ENCODE measurements around the gene CA11. TPM values are rescaled to one million over a fixed set of nuclear protein-coding genes. Genes with fewer than 3 reads are reported as not detected.

CA11 gene
- total RNA-seq, 1 donor from 2014 or later = 12.5 TPM

DNA sequence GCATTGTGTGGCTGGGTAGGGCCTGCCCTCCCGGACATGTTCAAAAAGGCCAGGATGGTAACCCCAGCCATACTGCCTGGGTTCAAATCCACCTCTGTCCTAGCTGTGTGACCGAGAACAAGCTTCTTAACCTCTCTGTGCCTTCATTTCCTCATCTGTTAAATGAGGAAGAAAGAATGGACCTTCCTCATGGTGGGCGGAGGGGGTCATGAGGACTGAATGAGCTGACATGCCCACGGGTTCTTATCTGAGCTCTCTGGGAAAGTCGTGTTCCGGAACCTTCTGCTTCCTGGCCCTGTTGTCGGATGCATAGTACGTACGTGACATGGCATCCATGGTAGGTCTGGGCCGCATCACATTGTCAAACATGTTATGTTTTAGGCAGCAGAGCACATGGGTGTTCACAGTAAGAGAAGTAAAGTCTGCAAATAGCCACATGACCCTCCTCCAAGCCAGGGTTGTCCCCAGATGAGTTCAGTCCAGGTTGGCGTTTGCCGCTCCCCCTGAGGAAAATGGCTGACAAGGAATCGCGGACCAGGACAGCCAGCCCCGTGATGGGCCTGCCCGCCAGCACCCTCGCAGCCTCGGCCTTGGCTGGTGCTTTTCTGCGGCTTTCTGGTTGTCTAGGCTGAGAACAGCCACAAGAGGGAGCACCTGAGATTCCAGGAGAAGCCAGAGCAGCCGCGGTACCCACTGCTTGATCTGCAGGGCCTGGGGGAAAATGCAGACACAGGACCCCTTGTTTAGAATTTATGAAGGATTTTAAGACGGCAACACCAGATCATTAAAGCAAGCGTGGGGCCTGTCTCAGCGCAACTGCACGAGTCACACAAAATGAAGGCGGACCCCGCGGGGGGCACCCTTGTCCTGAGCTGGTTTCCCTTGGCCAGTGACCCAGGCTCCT, 29.2 kb upstream of the CA11 start:
- H3K36me3 Mint-ChIP-seq (ENCODE audit: low read depth) = no peaks in the 10 kb centered on the region
- H3K4me3 Mint-ChIP-seq = no peak overlapping the region
- peaks cover 7% of the 10 kb centered on the region for H3K4me1 Mint-ChIP-seq
- no peaks in the 10 kb centered on the region for H3K9me3 Mint-ChIP-seq
- H3K27me3 Mint-ChIP-seq = no peaks in the 10 kb centered on the region
- DNase-seq = peak; percentile 93
- intact Hi-C loops (cut with micrococcal nuclease) = loop anchor here (1.0 to 2.0 kb wide), 2 partner anchors 29 to 64 kb away; partner anchors contain the start of gene CA11
- H3K27ac Mint-ChIP-seq = no peak overlapping the region

DNA sequence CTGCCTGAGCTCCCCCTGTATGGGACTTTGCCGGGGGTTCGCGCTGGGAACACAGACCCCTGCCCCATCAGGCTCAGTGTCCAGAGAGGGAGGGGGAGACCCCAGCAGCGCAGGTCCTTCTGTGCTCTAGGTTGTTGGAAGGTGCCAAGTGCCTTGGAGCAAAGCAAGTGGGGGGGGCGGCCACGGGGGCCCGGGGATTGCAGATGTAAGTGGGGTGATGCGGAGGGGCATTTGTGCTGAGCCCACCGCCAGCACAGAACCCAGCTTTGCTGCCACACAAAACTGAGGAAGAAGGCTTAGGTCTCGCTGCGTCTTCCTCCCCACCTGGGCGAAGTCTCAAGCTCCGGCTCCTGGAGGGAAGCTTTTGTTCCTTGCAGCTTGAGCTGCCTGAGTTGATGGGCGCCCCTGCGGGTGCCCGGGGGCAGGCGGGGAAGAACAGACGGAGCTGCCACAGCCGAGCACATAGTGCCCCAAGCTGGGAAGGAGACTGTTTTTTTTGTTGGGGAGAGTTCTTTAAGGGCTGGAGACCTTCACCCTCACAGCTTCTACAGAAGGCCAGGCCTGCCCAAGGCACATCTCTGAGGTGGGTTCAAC, 28.3 kb upstream of the CA11 start:
- Mint-ChIP-seq H3K4me1 (peaks cover 7% of the 10 kb centered on the region), H3K4me3 (no peak overlapping the region), H3K36me3 (ENCODE audit: low read depth) (no peaks in the 10 kb centered on the region)

DNA sequence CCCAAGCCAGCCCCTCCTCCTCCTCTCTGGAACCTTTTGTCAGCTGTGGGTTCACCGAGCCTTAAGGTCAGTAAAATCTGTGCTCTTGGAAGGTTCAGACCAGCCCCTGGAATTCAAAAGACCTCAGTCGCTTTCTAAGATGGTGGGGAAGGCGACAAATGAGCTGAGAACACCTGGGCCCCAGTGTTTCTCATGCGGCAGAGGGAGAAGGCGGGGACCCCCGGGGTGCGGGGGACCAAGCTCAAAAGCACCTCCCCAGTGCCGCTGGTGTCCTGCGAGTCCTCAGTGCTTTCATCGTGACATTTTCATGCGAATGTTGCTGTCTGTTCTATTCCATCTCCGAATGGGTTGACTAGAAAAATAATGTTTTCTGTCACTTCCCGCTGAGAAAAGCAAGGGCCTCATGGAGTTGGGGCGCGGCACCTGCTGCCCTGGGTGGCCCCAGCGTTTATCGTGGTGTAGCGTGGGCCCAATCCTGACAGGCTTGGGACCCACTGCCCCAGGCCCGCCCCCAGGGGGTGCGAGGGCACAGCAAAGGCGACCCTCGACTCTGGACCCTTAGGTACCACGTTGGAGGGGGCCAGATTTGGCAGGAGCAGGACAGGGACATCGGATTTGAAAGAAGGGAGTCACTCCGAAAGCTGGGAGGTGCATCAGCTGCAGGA, 27.6 kb upstream of the CA11 start:
- Mint-ChIP-seq H3K4me3 (no peak overlapping the region), H3K9me3 (peaks cover 10% of the 10 kb centered on the region), H3K36me3 (ENCODE audit: low read depth) (no peaks in the 10 kb centered on the region), H3K4me1 (peaks cover 7% of the 10 kb centered on the region), H3K27ac (no peak overlapping the region), H3K27me3 (no peaks in the 10 kb centered on the region)
- intact Hi-C loops (cut with micrococcal nuclease) = loop anchor here (2.0 kb wide), 1 partner anchor 65 kb away; no protein-coding TSS in a partner anchor
- DNase-seq = no peak

More for the DNA sequence above, 28.3 kb upstream of the CA11 start:
- Mint-ChIP-seq H3K27me3 (no peaks in the 10 kb centered on the region), H3K27ac (no peak overlapping the region), H3K9me3 (peaks cover 6% of the 10 kb centered on the region)
- intact Hi-C loops (cut with micrococcal nuclease) = loop anchor here (2.0 kb wide), 1 partner anchor 64 kb away; no protein-coding TSS in a partner anchor
- DNase-seq = no peak

DNA sequence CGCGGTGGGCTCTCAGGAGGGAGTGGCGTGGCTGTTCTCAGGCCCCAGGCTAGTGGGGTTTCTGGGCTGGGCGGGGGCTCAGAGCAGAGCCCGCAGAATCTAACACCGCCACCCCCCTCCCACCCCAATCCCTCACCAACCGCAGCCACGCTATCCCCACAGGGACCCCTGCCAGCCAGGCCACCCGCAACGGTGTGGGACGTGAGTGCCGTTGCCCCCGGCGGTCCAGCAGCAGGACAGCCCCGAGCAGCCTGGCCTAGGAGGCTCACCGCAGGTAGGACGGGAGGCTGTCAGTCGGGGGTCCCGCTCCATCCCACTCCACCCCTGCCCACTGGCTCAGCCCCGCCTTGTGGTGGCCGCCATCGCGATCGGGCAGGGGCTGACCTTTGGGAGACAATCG, 27.0 kb upstream of the CA11 start, which contains the start of gene NTN5:
Gene NTN5, minus strand, starts transcription at position 24 of the 400 bp plus-strand sequence. CDS start 2,031 bp downstream, outside the sequence.
- H3K27me3 Mint-ChIP-seq = no peaks in the 10 kb centered on the region
- no peak within 1 kb of the TSS for H3K27ac Mint-ChIP-seq
- H3K36me3 Mint-ChIP-seq (ENCODE audit: low read depth) = no peaks in the 10 kb centered on the region
- peaks cover 10% of the 10 kb centered on the region for H3K9me3 Mint-ChIP-seq
- intact Hi-C loops (cut with micrococcal nuclease) = no loop called here
- no peak for DNase-seq
- H3K4me1 Mint-ChIP-seq = peaks cover 7% of the 10 kb centered on the region
- H3K4me3 Mint-ChIP-seq = no peak within 1 kb of the TSS

- Mint-ChIP-seq H3K4me3 (no peak overlapping the region), H3K9me3 (peaks cover 10% of the 10 kb centered on the region)
These were observed 25.5 kb upstream of the CA11 start for GRCh38 chr19:48671446-48671995.

DNA sequence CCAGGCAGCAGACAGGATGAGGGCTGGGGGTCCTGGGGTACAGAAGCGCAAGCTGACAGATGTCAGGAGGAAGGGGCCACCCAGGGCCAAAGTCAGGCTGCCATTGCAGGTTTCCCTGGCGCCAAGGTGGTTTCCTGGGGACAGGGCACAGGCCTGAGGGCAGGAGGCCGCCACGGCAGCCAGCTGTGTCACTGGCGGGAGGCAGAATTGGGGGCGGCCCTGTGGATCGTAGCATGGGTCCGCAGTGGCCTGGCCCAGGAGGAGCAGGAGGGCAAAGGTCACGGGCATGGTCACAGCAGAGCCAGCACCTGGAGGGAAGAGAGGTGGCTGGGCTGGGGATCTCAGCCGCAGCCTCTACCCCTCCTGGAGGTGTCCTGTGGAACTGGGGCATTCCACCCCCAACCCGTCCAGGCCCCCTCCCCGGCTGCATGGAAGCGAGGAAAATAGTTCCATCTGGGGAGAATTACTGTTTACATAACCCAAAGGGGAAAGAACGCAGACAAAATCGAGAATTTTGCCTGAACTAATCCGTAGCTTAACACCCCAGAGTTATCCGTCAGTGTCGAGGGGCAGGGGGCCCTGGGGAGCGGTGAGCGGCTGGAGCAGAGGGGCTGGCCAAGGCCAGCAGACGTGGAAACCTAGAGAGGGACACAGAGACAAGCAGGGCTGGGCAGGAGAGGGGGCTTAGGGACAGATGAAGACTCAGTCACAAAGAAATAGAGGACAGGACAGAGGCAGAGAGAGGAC, 24.9 kb upstream of the CA11 start:
- peaks cover 10% of the 10 kb centered on the region for H3K9me3 Mint-ChIP-seq

More at GRCh38 chr19:48671446-48671995, 25.5 kb upstream of the CA11 start:
- Mint-ChIP-seq H3K27ac (peak overlapping the region; percentile 45), H3K36me3 (ENCODE audit: low read depth) (no peaks in the 10 kb centered on the region), H3K4me1 (peaks cover 7% of the 10 kb centered on the region), H3K27me3 (no peaks in the 10 kb centered on the region)
- intact Hi-C loops (cut with micrococcal nuclease) = no loop called here
- no peak for DNase-seq

GRCh38 chr19:48669903-48670668, 24.1 kb upstream of the CA11 start:
- no peak overlapping the region for H3K27ac Mint-ChIP-seq

More for the DNA sequence above, 24.9 kb upstream of the CA11 start:
- H3K27ac Mint-ChIP-seq = peak overlapping the region; percentile 45
- peaks cover 7% of the 10 kb centered on the region for H3K4me1 Mint-ChIP-seq
- no peak for DNase-seq
- H3K36me3 Mint-ChIP-seq (ENCODE audit: low read depth) = no peaks in the 10 kb centered on the region
- H3K4me3 Mint-ChIP-seq = no peak overlapping the region
- intact Hi-C loops (cut with micrococcal nuclease) = no loop called here
- no peaks in the 10 kb centered on the region for H3K27me3 Mint-ChIP-seq

GRCh38 chr19:48668761-48669160, 22.8 kb upstream of the CA11 start:
- no peak overlapping the region for H3K4me3 Mint-ChIP-seq
- peaks cover 10% of the 10 kb centered on the region for H3K9me3 Mint-ChIP-seq
- intact Hi-C loops (cut with micrococcal nuclease) = no loop called here
- no peak for DNase-seq
- H3K27ac Mint-ChIP-seq = no peak overlapping the region
- no peaks in the 10 kb centered on the region for H3K4me1 Mint-ChIP-seq
- no peaks in the 10 kb centered on the region for H3K36me3 Mint-ChIP-seq (ENCODE audit: low read depth)
- H3K27me3 Mint-ChIP-seq = no peaks in the 10 kb centered on the region

More at GRCh38 chr19:48669903-48670668, 24.1 kb upstream of the CA11 start:
- Mint-ChIP-seq H3K4me3 (no peak overlapping the region), H3K4me1 (peaks cover 2% of the 10 kb centered on the region), H3K9me3 (peaks cover 10% of the 10 kb centered on the region), H3K27me3 (no peaks in the 10 kb centered on the region), H3K36me3 (ENCODE audit: low read depth) (no peaks in the 10 kb centered on the region)
- no peak for DNase-seq
- intact Hi-C loops (cut with micrococcal nuclease) = no loop called here

DNA sequence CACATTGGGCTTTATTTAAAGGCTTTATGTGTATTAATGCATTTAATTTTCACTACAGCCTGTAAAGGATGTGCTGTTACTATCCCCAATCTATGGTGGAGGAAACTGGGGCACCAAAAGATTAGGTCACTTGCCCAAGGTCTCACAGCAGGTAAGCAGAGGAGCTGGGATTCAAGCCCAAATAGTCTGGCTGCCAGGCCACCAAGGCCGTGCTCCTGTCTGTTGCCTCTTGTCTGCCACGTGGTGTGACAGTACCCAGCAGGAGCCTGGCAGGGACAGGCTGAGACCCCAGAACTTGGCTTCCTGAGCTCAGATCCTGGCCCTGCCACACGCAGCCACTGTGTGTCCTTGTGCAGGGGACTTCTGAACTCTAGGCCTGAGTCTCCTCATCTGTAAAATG, 22.3 kb upstream of the CA11 start:
- H3K4me3 Mint-ChIP-seq = no peak overlapping the region
- no peaks in the 10 kb centered on the region for H3K27me3 Mint-ChIP-seq
- no peak overlapping the region for H3K27ac Mint-ChIP-seq
- H3K36me3 Mint-ChIP-seq (ENCODE audit: low read depth) = no peaks in the 10 kb centered on the region
- no peaks in the 10 kb centered on the region for H3K4me1 Mint-ChIP-seq
- intact Hi-C loops (cut with micrococcal nuclease) = no loop called here
- no peak for DNase-seq
- peaks cover 10% of the 10 kb centered on the region for H3K9me3 Mint-ChIP-seq

DNA sequence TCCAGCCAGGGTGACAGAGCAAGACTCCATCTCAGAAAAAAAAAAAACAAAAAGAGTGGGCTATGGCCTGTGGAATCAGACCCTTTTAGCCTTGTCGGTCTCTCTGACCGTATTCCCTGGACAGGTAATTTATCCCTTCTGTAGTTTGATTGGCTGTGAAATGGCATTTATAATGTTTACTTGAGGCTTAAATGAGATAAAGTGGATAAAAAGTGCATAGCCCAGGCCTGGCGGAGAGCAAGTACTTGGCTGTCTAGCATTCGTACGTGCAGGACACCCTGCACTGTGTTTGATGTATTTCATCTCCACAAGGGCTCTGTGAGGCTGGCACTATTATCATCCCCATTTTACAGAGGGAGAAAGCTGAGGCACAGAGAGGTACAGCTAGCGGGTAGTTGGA, 19.8 kb upstream of the CA11 start:
- no peak for DNase-seq
- no peak overlapping the region for H3K27ac Mint-ChIP-seq
- H3K4me3 Mint-ChIP-seq = no peak overlapping the region
- H3K9me3 Mint-ChIP-seq = peaks cover 10% of the 10 kb centered on the region
- no peaks in the 10 kb centered on the region for H3K36me3 Mint-ChIP-seq (ENCODE audit: low read depth)
- H3K27me3 Mint-ChIP-seq = no peaks in the 10 kb centered on the region
- intact Hi-C loops (cut with micrococcal nuclease) = no loop called here
- peaks cover 5% of the 10 kb centered on the region for H3K4me1 Mint-ChIP-seq

GRCh38 chr19:48664476-48664875, 18.5 kb upstream of the CA11 start:
- peaks cover 7% of the 10 kb centered on the region for H3K4me1 Mint-ChIP-seq
- H3K36me3 Mint-ChIP-seq (ENCODE audit: low read depth) = no peaks in the 10 kb centered on the region
- H3K9me3 Mint-ChIP-seq = peaks cover 4% of the 10 kb centered on the region
- no peak overlapping the region for H3K4me3 Mint-ChIP-seq
- intact Hi-C loops (cut with micrococcal nuclease) = no loop called here
- H3K27ac Mint-ChIP-seq = no peak overlapping the region
- DNase-seq = no peak
- H3K27me3 Mint-ChIP-seq = no peaks in the 10 kb centered on the region

DNA sequence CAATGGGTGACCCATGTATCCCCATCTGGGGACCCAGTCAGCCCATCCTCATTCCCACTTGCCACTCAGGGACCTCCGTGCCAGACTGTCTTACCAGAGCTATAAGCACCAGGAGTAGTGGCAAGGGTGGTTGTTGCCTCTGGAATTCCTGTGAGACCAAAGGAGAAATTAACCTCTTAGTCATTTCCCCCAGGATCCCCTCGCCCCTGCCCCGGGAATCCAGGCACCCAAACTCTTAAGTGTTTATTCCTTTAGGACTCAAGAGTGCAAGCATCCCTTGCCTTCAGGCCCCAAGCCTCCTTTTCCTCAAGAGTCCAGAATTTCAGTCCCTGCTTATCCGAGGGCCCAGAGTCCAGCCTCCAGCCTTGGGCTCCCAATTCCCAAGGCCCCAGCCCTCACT, 17.7 kb upstream of the CA11 start:
- Mint-ChIP-seq H3K4me3 (no peak overlapping the region), H3K27me3 (peaks cover 3% of the 10 kb centered on the region), H3K4me1 (peaks cover 7% of the 10 kb centered on the region), H3K27ac (peak overlapping the region; percentile 51), H3K36me3 (ENCODE audit: low read depth) (no peaks in the 10 kb centered on the region), H3K9me3 (peaks cover under 1% of the 10 kb centered on the region)
- DNase-seq = no peak
- intact Hi-C loops (cut with micrococcal nuclease) = no loop called here

Measured in activated CD4-positive, alpha-beta T cell treated with anti-CD3 and anti-CD28 coated beads, Interleukin-2, amount 10 ng/mL, durations not matched to agents 24 days and 14 days (primary cell).